ENCODE results near the gene DLGAP1.

GRCh38 chr18:4333043-4333442 lies 122.1 kb downstream of the DLGAP1 start:
- TF ChIP-seq, protein P1, sequence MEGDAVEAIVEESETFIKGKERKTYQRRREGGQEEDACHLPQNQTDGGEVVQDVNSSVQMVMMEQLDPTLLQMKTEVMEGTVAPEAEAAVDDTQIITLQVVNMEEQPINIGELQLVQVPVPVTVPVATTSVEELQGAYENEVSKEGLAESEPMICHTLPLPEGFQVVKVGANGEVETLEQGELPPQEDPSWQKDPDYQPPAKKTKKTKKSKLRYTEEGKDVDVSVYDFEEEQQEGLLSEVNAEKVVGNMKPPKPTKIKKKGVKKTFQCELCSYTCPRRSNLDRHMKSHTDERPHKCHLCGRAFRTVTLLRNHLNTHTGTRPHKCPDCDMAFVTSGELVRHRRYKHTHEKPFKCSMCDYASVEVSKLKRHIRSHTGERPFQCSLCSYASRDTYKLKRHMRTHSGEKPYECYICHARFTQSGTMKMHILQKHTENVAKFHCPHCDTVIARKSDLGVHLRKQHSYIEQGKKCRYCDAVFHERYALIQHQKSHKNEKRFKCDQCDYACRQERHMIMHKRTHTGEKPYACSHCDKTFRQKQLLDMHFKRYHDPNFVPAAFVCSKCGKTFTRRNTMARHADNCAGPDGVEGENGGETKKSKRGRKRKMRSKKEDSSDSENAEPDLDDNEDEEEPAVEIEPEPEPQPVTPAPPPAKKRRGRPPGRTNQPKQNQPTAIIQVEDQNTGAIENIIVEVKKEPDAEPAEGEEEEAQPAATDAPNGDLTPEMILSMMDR (IDR thresholded peaks at IDR 0.05), result no peak
- TF ChIP-seq POLR2A (IDR thresholded peaks at IDR 0.05), result no peak
